GM21447 (cell line): ENCODE data around the gene CYP46A1.

Source experiments
- ATAC-seq: cut with Tn5 transposase; IDR thresholded peaks from one replicate; pipeline ENCODE4 v1.9.1; 2021; ENCODE audit not compliant: unreplicated experiment

CYP46A1 gene

DNA sequence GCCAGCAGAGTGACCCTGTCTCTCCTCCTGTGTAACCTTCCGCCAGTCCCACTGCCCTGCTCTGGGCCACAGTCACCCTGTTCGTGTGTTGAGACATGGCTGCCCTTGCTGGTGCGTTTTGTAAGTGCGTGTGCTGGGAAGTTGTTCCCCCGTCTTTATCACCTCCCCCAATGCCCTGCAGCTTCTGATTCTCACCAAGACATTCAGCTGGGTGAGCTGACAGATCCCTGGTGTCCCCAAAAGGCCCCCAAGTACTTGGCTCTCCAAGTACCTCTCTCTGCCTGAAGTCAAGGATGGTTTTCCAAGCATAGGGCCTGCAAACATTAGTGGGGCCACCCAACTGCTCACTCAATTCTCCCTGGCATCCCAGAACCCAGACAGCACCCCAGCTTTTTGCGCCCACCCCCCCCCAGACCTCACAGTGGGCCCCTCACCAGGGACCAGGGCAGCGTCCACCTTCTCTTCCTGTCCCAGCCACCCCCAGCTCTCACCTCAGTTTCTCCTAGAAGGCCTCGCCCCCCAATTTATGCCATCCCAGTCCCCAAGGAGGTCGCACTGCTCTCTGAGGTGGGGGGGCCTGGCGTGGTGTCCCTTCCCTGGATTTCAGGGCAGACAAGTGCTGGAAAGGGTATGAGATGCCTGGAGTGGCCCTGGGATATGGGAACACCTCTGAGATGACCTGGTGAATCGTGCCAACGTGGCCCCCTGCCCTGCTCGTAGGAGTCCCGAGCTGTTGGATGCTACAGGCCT lies 57.3 kb downstream of the CYP46A1 start:
- ATAC-seq: no peak

DNA sequence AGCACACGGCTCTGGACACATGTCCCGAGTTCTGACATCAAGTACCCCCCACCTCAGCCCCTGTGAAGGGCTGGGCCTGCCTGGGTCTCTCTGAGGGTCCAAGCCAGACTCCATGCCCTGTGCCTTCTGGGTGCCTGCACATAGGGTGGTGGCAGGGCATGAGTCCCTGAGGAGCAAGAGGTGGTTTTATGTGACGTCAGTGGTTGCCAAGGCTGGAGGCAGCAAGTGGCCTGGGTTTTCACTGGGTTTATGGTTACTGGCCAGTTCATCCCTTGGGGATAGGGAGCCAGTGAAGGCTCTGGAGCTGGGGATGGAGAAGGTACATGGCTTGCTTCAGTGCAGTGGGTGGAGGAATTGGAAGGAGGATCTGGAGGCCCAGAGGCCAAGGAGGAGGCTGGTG lies 58.0 kb downstream of the CYP46A1 start:
- ATAC-seq: no peak

DNA sequence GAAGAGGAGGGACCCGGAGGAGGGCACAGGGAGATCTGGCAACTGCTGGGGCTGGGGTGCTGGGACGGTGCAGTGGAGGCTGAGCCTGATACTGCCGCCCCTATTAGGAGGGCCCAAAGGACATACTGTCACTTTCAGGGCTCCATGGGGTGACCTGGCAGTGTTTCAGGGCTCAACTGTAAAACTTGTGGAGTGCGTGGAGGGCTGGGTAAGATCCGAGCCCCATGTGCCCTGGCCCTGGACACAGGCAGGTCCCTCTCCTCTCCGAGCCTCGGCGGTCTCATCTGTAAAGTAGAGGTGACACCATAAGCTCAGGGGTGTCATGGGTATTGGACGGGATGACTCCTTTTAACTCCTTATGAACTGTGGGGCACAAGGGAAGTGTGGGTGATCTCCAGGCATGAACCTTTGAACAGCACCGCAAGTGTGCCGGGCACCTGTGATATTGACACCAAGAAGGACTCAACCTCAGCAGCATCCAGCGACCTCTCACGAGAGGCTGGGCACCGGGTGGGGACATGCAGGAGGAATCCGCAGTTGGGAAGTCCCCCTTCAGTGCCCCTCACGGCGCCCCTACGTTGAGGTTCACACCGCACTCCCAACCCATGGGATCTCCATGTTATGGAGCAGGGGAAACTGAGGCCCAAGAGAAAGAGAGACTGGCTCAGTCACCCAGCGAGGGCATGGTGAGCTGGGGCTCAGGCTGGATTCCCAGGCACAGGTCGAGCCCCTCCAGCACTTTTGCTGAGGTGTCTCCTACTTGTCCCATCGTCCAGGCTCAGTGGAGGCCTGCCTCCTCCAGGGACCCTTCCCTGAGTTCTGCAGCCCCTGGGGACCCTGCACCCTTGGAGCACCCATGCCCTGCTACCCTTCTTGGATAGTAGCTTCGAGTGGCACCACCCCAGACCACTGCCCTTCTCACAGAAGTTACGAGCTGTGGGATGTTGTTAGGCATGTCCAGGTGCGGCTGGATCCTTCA lies 58.7 kb downstream of the CYP46A1 start:
- ATAC-seq: no peak

DNA sequence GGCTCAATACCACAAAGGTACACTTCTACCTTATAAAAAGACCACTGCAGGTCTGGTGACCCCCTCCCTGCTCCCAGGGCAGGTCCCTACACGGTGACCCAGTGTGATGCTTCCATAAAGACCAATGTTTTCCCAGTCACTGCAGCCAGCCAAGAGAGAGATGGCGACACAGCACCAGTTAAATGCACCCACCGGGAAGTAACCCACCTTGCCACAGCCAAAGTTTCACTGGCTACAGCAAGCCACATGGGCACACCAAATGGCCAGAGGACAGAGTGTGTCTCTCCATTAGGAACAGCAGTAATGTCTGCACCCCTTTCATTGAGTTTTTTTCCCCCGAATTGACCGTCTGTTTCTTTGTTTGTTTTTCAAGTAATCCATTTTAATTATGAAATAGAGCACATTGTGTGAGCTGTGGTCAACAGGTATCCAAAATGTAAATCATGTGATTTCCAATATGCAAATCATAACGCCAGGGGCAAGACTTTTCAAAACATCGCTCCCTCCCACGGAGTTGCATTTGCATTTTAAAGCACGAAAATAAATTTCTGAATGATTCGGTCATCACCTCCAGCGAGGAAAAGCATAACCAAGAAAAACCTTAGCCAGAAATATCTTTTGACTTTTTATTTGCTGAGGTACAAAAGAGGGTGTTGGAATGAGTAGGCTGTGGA lies 60.2 kb downstream of the CYP46A1 start:
- ATAC-seq: no peak

DNA sequence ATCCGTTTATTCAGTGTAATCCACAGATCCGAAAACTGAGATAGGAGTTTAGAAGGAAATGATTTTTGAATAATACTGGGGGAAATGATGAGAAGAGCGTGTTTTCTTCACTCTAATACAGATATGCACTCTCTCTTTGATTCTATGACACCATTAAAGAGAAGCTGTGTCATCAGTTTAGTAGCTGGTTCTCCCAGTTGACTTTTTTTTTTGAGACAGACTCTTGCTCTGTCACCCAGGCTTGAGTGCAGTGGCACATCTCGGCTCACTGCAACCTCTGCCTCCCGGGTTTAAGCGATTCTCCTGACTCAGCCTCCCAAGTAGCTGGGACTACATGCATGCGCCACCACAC lies 60.8 kb downstream of the CYP46A1 start:
- no peak for ATAC-seq

DNA sequence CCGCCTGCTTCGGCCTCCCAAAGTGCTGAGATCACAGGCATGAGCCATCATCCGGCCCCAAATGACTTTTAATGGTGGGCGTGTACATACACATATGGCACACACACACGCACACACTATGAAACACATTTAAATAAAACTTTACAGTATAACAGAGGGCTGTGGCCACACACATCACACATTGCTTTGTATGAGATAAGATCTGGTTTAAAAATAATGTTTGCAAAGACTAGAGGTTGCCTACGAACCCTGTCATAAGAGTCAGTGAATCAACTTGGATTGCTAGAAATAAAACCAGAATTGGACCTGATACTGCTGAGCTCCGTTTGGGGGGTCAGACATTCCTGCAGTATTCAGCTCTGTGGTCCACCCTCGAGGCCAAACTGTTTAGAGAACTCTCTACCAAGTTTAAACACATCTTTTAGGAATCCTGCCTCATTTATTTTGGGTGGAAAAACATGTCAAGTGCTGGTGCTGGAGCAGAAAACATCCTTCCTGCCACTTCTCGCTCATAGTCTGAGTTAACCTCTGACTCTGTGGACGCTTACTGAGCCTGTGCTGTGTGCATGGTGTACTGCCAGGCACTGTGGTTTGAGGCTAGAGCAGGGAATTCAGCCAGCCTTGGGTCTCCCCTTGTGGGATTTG lies 61.3 kb downstream of the CYP46A1 start:
- no peak for ATAC-seq

DNA sequence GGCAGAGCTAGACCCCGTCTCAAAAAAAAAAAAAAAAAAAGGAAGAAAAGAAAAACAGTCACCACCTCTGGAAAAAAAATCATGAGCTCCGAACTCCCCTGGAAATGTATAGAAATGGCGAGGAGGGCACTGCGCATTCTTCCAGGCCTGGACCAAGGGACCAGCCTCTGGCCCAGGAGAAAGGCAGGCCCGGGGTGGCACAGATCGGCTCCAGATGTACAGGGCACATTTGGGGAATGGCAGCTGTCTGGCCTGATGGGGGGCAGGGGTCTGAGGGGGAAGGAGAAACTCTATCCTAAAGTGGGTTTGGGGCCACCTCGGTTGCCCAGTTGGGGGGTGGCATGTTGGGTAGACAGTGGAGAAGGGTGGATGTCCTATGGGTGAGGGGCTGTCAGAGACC lies 63.1 kb downstream of the CYP46A1 start:
- ATAC-seq: no peak

DNA sequence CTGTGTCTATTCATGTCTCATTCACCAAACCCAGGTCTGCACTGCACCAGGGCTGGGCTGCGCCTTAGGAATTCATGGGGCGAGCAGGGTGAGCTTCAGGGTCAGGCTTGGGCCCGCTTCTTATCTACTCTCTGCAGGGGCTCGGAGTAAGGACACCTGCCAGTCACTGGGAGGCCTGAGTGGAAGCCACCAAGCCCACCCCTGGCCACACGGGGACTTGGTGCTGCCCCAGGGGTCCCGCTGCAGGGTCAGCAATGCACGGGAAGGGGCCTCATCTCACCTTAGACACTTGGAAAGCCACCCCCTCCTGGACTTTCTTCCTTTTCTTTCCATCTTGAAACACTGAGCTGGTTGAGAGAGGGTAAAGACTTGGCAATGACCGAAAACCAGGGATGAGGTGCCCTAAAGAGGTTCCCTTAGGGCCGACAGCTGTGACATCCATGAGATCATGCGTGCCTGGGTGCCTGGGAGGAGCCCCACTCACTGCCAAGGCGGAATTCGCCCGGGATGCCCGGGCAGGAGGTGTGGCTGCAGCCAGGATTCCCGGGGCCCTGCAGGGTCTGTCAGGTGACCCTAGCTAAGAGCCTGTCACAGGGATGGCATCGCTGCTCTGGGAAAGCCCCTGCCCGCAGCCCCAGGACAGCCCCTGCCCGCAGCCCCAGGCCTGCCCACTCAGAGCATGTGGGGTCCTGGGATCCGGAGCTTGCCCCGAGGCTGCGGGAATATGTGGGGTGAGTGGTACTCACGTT lies 63.7 kb downstream of the CYP46A1 start:
- no peak for ATAC-seq

DNA sequence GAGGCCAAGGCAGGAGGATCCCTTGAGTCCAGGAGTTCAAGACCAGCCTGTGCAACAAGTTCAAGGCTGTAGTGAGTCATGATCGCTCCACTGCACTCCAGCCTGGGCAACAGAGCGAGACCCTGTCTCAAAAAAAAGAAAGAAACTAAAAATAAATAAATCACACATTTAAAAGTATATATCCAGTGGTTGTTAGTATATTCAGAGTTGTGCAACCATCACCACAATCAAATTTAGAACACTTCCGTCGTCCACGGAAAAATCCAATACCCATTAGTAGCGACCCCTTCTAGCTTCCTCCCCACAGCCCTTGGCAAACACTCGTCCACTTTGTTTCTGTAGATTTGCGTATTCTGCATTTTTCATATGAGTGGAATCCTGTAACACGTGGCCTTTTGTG lies 64.4 kb downstream of the CYP46A1 start:
- no peak for ATAC-seq

DNA sequence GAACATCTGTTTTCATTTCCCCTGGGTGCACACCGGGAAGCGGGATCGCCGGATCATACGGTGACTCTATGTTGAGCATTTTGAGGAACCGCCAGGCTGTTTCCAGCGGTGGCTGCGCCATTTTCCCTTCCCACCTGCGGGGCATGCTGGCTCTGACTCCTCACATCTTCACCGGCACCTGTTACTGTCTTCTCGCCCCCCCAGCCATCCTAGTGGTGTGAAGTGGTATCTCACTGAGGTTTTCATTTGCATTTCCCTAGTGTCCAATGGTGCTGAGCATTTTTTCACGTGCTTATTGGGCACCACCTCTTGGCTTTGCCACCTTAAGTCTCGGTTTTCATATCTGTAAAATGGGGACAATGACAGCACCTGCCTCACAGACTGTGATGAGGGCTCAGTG lies 65.0 kb downstream of the CYP46A1 start:
- no peak for ATAC-seq

DNA sequence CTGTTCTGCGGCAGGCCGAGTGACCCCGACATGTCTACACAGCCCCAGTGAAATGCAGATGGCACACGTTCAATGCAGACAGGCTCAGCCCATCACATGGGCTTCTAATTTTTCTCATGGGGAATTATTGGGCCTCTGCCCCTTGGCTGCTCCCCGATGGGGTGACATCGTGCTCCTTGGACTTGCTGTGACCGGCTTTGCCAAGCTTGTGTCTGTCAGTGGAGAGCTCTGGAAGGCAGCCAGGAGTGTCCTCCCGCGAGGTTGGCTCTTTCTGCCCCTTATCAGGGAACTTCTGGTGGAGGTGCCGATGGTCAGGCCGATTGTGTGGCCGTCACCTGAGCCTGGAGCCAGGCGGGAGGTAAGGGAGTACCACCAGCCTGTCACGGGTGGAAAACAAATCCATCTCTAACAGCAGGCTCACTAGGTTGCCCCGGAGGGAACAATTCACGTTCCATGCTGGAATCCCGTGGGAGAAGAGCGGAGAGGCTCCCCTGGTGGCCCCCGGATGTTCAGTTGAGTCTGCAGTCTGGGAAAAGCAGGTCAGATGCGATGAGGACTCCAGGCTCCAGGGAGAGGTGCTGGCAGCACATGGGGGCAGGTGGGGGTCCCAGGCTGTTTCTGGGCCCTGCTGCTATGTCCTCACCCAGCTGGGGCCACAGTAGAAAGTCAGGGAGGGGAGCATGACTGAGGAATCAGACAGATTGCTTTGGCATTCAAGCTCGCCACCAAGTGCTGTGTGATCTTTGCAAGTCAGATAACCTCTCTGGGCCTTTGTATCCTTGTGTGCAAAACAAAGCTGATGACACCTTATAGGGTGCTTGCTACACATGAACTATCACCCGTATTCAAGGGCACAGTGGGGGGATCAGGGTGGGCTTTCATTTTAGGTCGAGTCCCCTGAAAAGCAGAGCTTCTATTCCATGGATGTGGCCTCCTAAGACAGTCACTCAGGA lies 65.9 kb downstream of the CYP46A1 start:
- ATAC-seq: no peak

DNA sequence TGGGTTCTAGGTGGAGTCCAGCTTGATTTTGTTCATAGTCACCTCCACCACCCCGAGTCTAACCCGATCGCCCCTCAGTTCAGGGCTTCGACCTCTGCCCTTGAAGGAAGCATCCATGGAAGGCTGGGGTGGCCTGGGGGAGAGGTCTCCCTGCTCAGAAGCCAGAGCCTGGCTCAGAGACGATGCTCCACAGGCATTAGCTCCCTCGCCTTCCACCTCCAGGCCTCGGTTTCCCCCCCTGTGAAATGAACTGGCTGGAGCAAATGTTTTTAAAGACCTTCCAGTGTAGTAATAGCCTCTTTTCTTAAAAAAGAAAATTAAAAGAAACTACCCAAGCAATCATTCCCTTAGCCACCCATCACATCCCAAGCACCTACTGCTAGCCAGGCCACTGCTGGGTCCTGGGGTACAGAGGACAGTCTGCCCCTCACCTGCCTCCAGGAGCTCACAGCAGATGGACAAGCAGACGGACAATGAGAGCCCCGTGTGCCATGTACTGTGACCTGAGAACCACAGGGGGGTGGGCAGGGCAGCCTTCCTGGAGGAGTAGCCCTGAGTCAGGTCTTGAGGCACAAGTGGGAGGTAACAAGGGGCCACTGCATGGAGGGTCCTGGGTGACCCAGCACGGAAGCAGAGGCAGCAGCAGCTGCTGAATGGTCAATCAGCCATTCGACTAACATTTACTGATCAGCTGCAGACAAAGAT lies 66.8 kb downstream of the CYP46A1 start:
- no peak for ATAC-seq

DNA sequence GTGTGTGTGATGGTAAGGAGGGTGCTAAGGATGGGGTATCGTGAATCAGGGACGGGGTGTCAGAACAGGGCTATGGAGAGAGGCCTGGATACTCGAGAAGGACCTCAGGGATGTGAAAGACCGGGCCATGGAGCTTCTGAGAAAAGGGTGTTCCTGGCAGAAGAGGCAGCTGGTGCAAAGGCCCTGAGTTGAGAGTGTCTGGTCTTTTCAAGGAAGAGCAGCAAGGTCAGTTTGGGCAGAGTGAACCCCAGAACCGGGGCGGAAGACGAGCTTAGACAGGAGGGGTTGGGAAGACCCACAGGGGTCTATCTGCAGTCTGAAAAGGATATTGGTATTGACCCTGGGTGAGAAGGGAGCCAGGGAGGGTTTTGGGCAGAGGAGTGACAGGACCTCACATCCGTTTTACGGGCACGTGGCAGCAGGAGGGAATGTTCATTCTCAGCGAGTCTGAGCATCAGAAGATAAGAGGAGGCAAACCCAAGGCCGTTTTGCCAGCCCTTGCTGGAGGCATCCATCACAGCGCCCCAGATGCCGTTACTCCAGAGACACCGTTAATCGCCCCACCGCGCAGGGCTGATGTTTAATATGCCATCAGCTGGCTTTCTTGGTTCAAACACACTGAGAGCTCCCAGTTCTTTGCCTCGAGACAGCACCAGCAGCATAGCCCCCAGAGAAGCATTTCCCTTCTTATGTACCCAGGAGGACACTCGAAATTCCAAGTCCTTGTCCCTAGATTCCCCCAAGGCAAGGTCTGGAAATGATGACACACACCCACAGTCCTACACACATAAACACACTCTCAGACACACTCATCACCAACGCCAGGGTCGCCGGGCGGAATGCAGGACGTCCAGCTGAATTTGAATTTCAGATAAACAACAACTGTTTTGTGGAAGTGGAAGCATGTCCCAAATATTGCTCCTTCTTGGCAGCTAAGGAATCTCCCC lies 67.7 kb downstream of the CYP46A1 start:
- no peak for ATAC-seq

DNA sequence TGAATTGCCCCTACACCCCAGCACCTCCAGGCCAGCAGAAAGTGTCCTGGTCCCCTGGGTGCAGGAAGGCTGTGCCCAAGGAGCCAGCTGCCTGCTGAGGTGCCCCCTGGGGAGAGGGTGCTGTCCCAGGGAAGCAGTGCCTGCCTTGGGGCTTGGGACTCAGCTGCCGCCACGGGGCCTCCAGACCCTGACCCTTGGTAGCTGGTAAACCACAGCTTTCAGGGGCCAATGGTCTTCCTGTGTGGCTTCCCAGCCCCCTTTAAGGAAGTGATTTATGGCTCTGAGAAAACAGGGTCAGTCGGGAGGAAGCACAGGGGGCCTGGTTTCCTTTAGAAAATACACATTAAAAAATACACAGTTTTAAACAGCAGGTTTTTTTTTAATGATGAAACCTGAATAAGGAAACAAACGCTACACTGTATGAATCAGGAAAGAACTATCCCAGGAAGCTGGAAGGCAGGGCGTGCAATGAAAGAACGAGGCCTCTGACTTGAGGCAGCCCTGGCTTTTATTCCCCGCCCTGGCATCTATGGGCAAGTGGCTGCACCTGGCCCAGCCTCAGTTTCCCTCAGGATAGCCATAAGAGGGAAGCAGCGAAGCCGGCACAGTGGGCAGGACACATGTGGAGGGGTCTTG lies 68.5 kb downstream of the CYP46A1 start:
- ATAC-seq: no peak

DNA sequence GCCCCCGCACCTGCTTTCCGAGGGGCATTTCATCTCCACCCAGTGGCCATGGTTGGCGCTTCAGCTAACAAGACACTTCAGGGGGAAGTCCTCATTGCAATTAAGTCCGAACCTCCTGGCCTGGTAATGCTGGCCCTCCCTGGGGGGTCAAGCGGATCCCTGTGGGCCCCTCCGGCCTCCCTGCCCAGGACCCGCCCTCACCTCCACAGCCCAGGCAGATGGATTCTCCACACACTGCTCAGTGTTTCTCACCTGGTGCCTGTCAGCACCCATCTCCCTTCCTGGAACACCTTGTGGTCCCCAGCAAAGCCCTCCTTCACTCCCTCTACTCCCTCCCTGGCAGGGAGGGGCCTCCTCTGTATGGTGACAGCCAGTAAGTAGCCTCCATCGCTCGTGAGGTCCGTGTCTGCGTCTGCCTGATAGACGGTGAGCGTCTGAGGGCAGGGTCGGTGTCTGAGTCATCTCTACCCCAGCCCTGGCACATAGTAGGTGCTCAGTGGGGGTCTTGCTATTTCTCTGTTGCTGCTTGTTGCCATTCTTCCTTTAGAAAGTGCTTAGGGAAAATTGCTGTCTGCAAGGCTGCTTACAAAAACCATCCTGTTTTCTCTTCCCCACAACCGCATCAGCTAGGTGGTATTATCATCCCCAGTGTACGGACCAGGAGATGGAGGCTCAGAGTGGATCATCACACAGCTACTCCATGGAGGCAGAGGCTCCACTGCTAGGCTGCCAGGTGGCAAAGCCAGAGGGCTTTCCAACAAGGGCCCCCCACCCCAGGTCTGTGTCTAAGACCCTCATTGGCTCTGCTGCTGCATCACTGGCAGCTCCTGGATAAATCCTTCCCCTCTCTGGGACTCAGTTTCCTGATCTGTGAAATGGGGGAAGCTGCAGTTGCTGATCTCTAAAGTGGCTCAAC lies 69.4 kb downstream of the CYP46A1 start:
- ATAC-seq: no peak
